HEK293 (cell line): ENCODE data around the gene TCF12.

Source experiments
- CTCF ChIA-PET: fragments of 350-600 bp; formaldehyde crosslinking; extraction: SDS; loops from one replicate; lab custom pipeline; 2021; ENCODE audit warnings: antibody characterized with exemption; lab: Yijun Ruan, JAX
- POLR2A ChIA-PET: fragments of 300-600 bp; formaldehyde crosslinking; extraction: SDS; loops from one replicate; lab custom pipeline; 2020; ENCODE audit warnings: antibody characterized with exemption, inconsistent platforms; lab: Yijun Ruan, JAX
- H3K27ac ChIP-seq: fragments of 200-500 bp; sonication (Bioruptor generic); 2 replicates; pipeline ENCODE4 v1.5.1; 2014; ENCODE audit warnings: low read depth, low read length, control low read depth, inconsistent platforms; ENCODE audit errors: extremely low read depth
- H3K36me3 ChIP-seq, 2 experiments: fragments of 200-500 bp in 1 of 2; sonication (Bioruptor generic) in 1 of 2; 1 replicate in 1 of 2; 2 replicates in 1 of 2; pipeline ENCODE4 v1.5.1; 2014 to 2017; ENCODE audit warnings: inconsistent platforms in 2 of 2, low read length in 2 of 2; ENCODE audit not compliant: control insufficient read depth in 2 of 2, insufficient read depth in 1 of 2
- H3K4me1 ChIP-seq: fragments of 200-500 bp; sonication (Bioruptor generic); 2 replicates; pipeline ENCODE4 v1.5.1; 2014; ENCODE audit warnings: mild to moderate bottlenecking, low read length, inconsistent platforms; ENCODE audit not compliant: control insufficient read depth, insufficient read depth
- H3K4me3 ChIP-seq: 2 replicates; pipeline ENCODE4 v1.5.1; 2011; ENCODE audit warnings: low read depth, mild to moderate bottlenecking, control low read depth, low read length, moderate library complexity
- H3K9me3 ChIP-seq: fragments of 200-500 bp; sonication (Bioruptor generic); 2 replicates; pipeline ENCODE4 v1.5.1; 2014; ENCODE audit warnings: low read depth, low read length, inconsistent platforms; ENCODE audit not compliant: control insufficient read depth, insufficient read depth
- BCL11A ChIP-seq: fragments of 450-650 bp; formaldehyde crosslinking; IDR thresholded peaks from 2 replicates; pipeline ENCODE4 v1.5.1; 2016; ENCODE audit warnings: low read depth, missing biosample characterization, missing genetic modification characterization
- BCL11B ChIP-seq: fragments of 450-650 bp; formaldehyde crosslinking; IDR thresholded peaks from 2 replicates; pipeline ENCODE4 v1.5.1; 2016; ENCODE audit warnings: low read depth, missing biosample characterization, missing genetic modification characterization
- HIC1 ChIP-seq: fragments of 450-650 bp; formaldehyde crosslinking; IDR thresholded peaks from 2 replicates; pipeline ENCODE4 v1.5.1; 2016; ENCODE audit warnings: missing biosample characterization, missing genetic modification characterization
- KLF16 ChIP-seq: fragments of 450-650 bp; formaldehyde crosslinking; IDR thresholded peaks from 2 replicates; pipeline ENCODE4 v1.5.1; 2017; ENCODE audit warnings: missing biosample characterization, missing genetic modification characterization
- KLF9 ChIP-seq: fragments of 450-650 bp; formaldehyde crosslinking; IDR thresholded peaks from 2 replicates; pipeline ENCODE4 v1.5.1; 2016; ENCODE audit warnings: missing biosample characterization, missing genetic modification characterization, low read depth
- REST ChIP-seq: fragments of 450-650 bp; formaldehyde crosslinking; IDR thresholded peaks from 2 replicates; pipeline ENCODE4 v1.5.1; 2016; ENCODE audit warnings: missing biosample characterization, missing genetic modification characterization
- SP3 ChIP-seq: fragments of 450-650 bp; formaldehyde crosslinking; IDR thresholded peaks from 2 replicates; pipeline ENCODE4 v1.5.1; 2016; ENCODE audit warnings: missing biosample characterization, missing genetic modification characterization
- TRIM28 ChIP-seq: IDR thresholded peaks from 2 replicates; pipeline ENCODE4 v1.6.1; 2011; ENCODE audit warnings: low read length, control low read depth, borderline replicate concordance
- ZBTB20 ChIP-seq: fragments of 450-650 bp; formaldehyde crosslinking; IDR thresholded peaks from 2 replicates; pipeline ENCODE4 v1.5.1; 2016; ENCODE audit warnings: missing biosample characterization, missing genetic modification characterization
- ZBTB26 ChIP-seq: fragments of 450-650 bp; formaldehyde crosslinking; optimal IDR thresholded peaks from 2 replicates; pipeline ENCODE3; 2016; ENCODE audit warnings: missing biosample characterization, mild to moderate bottlenecking, missing genetic modification characterization
- ZBTB49 ChIP-seq: fragments of 450-650 bp; formaldehyde crosslinking; IDR thresholded peaks from 2 replicates; pipeline ENCODE4 v1.5.1; 2016; ENCODE audit warnings: missing biosample characterization, missing genetic modification characterization, low read depth
- ZBTB7A ChIP-seq: fragments of 450-650 bp; formaldehyde crosslinking; IDR thresholded peaks from 2 replicates; pipeline ENCODE4 v1.5.1; 2016; ENCODE audit warnings: low read depth, missing biosample characterization, missing genetic modification characterization
- ZFP37 ChIP-seq: fragments of 450-650 bp; formaldehyde crosslinking; IDR thresholded peaks from 2 replicates; pipeline ENCODE4 v1.5.1; 2016; ENCODE audit warnings: missing biosample characterization, missing genetic modification characterization
- ZNF18 ChIP-seq: fragments of 450-650 bp; formaldehyde crosslinking; IDR thresholded peaks from 2 replicates; pipeline ENCODE4 v1.5.1; 2016; ENCODE audit warnings: missing biosample characterization, missing genetic modification characterization
- ZNF24 ChIP-seq: fragments of 450-650 bp; formaldehyde crosslinking; IDR thresholded peaks from 2 replicates; pipeline ENCODE4 v1.5.1; 2016; ENCODE audit warnings: missing biosample characterization, missing genetic modification characterization
- ZNF280D ChIP-seq: fragments of 450-650 bp; formaldehyde crosslinking; IDR thresholded peaks from 2 replicates; pipeline ENCODE4 v1.5.1; 2016; ENCODE audit warnings: missing biosample characterization, missing genetic modification characterization
- ZNF404 ChIP-seq: fragments of 450-650 bp; formaldehyde crosslinking; IDR thresholded peaks from 2 replicates; pipeline ENCODE4 v1.5.1; 2017; ENCODE audit warnings: missing biosample characterization, missing genetic modification characterization
- ZNF513 ChIP-seq: fragments of 450-650 bp; IDR thresholded peaks from 2 replicates; pipeline ENCODE4 v1.5.1; 2018; ENCODE audit warnings: missing biosample characterization, missing genetic modification characterization
- ZNF514 ChIP-seq: fragments of 450-650 bp; formaldehyde crosslinking; IDR thresholded peaks from 2 replicates; pipeline ENCODE4 v1.5.1; 2016; ENCODE audit warnings: missing biosample characterization, missing genetic modification characterization
- ZNF571 ChIP-seq: fragments of 450-650 bp; formaldehyde crosslinking; IDR thresholded peaks from 2 replicates; pipeline ENCODE4 v1.5.0; 2017; ENCODE audit warnings: missing biosample characterization, missing genetic modification characterization
- ZNF677 ChIP-seq: fragments of 450-650 bp; IDR thresholded peaks from 2 replicates; pipeline ENCODE4 v1.5.0; 2018; ENCODE audit warnings: missing biosample characterization, mild to moderate bottlenecking, missing genetic modification characterization, moderate library complexity
- ZNF707 ChIP-seq: fragments of 450-650 bp; formaldehyde crosslinking; IDR thresholded peaks from 2 replicates; pipeline ENCODE4 v1.5.1; 2016; ENCODE audit warnings: missing biosample characterization, missing genetic modification characterization
- ZNF777 ChIP-seq: fragments of 450-650 bp; formaldehyde crosslinking; IDR thresholded peaks from 2 replicates; pipeline ENCODE4 v1.5.1; 2017; ENCODE audit warnings: missing biosample characterization, missing genetic modification characterization, borderline replicate concordance

The TCF12 gene

GRCh38 chr15:57090496-57090859 is 172.0 kb downstream of the TCF12 start (continued):
- TF ChIP-seq REST (no peak), TRIM28 (no peak; the same call in 1 of the 2 replicates), ZBTB26 (no peak), ZNF404 (tag by site-specific recombination) (no peak), HIC1 (tag by site-specific recombination) (no peak), ZNF571 (tag by site-specific recombination) (no peak)

- H3K9me3 ChIP-seq = no peaks in the 10 kb centered on the region
- TF ChIP-seq ZNF280D (tag by site-specific recombination) (no peak), ZBTB7A (tag by site-specific recombination) (no peak), BCL11B (tag by site-specific recombination) (no peak), ZNF677 (no peak), ZBTB20 (tag by site-specific recombination) (no peak), ZNF777 (tag by site-specific recombination) (no peak), KLF9 (tag by site-specific recombination) (no peak), ZNF513 (tag by site-specific recombination) (no peak), BCL11A (tag by site-specific recombination) (no peak), ZNF18 (tag by site-specific recombination) (no peak), ZNF24 (tag by site-specific recombination) (no peak), ZFP37 (no peak), ZNF707 (tag by site-specific recombination) (no peak), KLF16 (tag by site-specific recombination) (no peak), ZNF514 (no peak), SP3 (tag by site-specific recombination) (no peak), ZBTB49 (tag by site-specific recombination) (no peak)
- H3K4me1 ChIP-seq = no peaks in the 10 kb centered on the region; the same call in 1 of the 2 replicates
- no peaks in the 10 kb centered on the region for H3K36me3 ChIP-seq
- CTCF ChIA-PET = no interaction called here
- H3K27ac ChIP-seq = no peak overlapping the region
- no peak overlapping the region for H3K4me3 ChIP-seq
- POLR2A ChIA-PET = no interaction called here
These were observed 173.2 kb downstream of the TCF12 start for GRCh38 chr15:57091636-57092035.
